ENCODE results near the gene ASPG.

ASPG gene

GRCh38 chr14:104150136-104151025, 64.9 kb downstream of the ASPG start:
- Histone ChIP-seq H3K79me2 (ENCODE audit: control insufficient read depth, low read length) (no peaks in the 10 kb centered on the region), H3K4me2 (ENCODE audit: low read length) (no peak overlapping the region), H4K20me1 (ENCODE audit: control insufficient read depth, insufficient read depth, low read depth, low read length) (no peaks in the 10 kb centered on the region), H3K27ac (ENCODE audit: low read depth, low read length) (no peak overlapping the region), H3K36me3 (ENCODE audit: control insufficient read depth, low read length) (no peaks in the 10 kb centered on the region), H3K9me2 (replicated peaks; ENCODE audit: control insufficient read depth, low read length) (no peaks in the 10 kb centered on the region), H3K4me3 (ENCODE audit: low read length) (no peak overlapping the region), H3F3A (ENCODE audit: control insufficient read depth, insufficient read depth) (no peaks in the 10 kb centered on the region), H3K27me3 (ENCODE audit: control insufficient read depth, low read length) (no peaks in the 10 kb centered on the region), H3K4me1 (ENCODE audit: control insufficient read depth, low read length) (no peaks in the 10 kb centered on the region), H3K9me3 (ENCODE audit: control insufficient read depth, insufficient read depth, low read length) (no peaks in the 10 kb centered on the region)
- TF ChIP-seq, protein P1, sequence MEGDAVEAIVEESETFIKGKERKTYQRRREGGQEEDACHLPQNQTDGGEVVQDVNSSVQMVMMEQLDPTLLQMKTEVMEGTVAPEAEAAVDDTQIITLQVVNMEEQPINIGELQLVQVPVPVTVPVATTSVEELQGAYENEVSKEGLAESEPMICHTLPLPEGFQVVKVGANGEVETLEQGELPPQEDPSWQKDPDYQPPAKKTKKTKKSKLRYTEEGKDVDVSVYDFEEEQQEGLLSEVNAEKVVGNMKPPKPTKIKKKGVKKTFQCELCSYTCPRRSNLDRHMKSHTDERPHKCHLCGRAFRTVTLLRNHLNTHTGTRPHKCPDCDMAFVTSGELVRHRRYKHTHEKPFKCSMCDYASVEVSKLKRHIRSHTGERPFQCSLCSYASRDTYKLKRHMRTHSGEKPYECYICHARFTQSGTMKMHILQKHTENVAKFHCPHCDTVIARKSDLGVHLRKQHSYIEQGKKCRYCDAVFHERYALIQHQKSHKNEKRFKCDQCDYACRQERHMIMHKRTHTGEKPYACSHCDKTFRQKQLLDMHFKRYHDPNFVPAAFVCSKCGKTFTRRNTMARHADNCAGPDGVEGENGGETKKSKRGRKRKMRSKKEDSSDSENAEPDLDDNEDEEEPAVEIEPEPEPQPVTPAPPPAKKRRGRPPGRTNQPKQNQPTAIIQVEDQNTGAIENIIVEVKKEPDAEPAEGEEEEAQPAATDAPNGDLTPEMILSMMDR (IDR thresholded peaks at IDR 0.05; ENCODE audit: low read depth, low read length, poor library complexity, severe bottlenecking), result peak; percentile 39
- TF ChIP-seq EZH2phosphoT487 (IDR thresholded peaks at IDR 0.05; ENCODE audit: borderline replicate concordance, low read length), result no peak

GRCh38 chr14:104151026-104151381, 65.5 kb downstream of the ASPG start:
- Histone ChIP-seq H3K4me2 (ENCODE audit: low read length) (no peak overlapping the region), H3K36me3 (ENCODE audit: control insufficient read depth, low read length) (no peaks in the 10 kb centered on the region), H4K20me1 (ENCODE audit: control insufficient read depth, insufficient read depth, low read depth, low read length) (no peaks in the 10 kb centered on the region), H3K9me2 (replicated peaks; ENCODE audit: control insufficient read depth, low read length) (no peaks in the 10 kb centered on the region), H3K27me3 (ENCODE audit: control insufficient read depth, low read length) (no peaks in the 10 kb centered on the region), H3K4me3 (ENCODE audit: low read length) (no peak overlapping the region), H3K79me2 (ENCODE audit: control insufficient read depth, low read length) (no peaks in the 10 kb centered on the region), H3K4me1 (ENCODE audit: control insufficient read depth, low read length) (no peaks in the 10 kb centered on the region), H3F3A (ENCODE audit: control insufficient read depth, insufficient read depth) (no peaks in the 10 kb centered on the region), H3K27ac (ENCODE audit: low read depth, low read length) (no peak overlapping the region), H3K9me3 (ENCODE audit: control insufficient read depth, insufficient read depth, low read length) (no peaks in the 10 kb centered on the region)
- no peak for TF ChIP-seq EZH2phosphoT487 (IDR thresholded peaks at IDR 0.05; ENCODE audit: borderline replicate concordance, low read length)
- TF ChIP-seq, protein P1 (IDR thresholded peaks at IDR 0.05; ENCODE audit: low read depth, low read length, poor library complexity, severe bottlenecking), result no peak

DNA sequence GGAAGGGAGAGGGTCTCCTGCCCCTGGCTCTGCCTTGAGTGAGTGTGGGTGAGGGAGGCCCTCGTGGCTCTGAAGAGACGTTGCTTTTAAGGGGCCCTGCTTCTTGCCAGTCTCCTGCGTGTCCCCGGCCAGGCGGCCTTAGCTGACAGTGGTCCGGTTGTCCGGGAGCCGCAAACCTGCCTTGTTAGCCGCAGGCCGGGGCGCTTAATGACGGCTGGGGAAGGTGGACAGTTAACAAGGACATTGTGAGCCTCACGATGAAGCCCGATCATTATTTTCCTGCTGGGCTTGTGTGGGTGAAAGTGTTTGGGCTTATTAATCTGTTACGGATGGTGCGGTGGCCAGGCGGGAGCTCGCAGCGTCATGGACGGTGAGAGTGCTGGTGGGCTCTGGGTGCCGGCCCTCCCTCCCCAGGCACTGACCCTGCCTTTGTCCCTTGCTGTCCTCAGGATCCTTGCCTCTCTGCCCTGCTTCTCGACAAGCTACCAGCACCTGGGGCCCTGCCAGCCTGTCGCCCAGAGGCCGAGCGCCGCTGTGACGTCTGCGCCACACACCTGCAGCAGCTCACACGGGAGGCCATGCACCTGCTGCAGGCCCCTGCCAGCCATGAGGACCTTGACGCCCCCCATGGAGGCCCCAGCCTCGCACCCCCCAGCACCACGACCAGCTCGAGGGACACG, 66.2 kb downstream of the ASPG start:
- no peaks in the 10 kb centered on the region for H3K36me3 ChIP-seq (ENCODE audit: control insufficient read depth, low read length)
- H3K27me3 ChIP-seq (ENCODE audit: control insufficient read depth, low read length), result no peaks in the 10 kb centered on the region
- no peaks in the 10 kb centered on the region for H3K4me1 ChIP-seq (ENCODE audit: control insufficient read depth, low read length)
- H3K4me3 ChIP-seq (ENCODE audit: low read length), result no peak overlapping the region
- H3K9me3 ChIP-seq (ENCODE audit: control insufficient read depth, insufficient read depth, low read length), result no peaks in the 10 kb centered on the region
- no peaks in the 10 kb centered on the region for H3K79me2 ChIP-seq (ENCODE audit: control insufficient read depth, low read length)
- TF ChIP-seq EZH2phosphoT487 (IDR thresholded peaks at IDR 0.05; ENCODE audit: borderline replicate concordance, low read length), result no peak
- TF ChIP-seq, protein P1 (IDR thresholded peaks at IDR 0.05; ENCODE audit: low read depth, low read length, poor library complexity, severe bottlenecking), result no peak
- no peaks in the 10 kb centered on the region for H3K9me2 ChIP-seq (replicated peaks; ENCODE audit: control insufficient read depth, low read length)
- H3F3A ChIP-seq (ENCODE audit: control insufficient read depth, insufficient read depth), result no peaks in the 10 kb centered on the region
- no peak overlapping the region for H3K4me2 ChIP-seq (ENCODE audit: low read length)
- no peaks in the 10 kb centered on the region for H4K20me1 ChIP-seq (ENCODE audit: control insufficient read depth, insufficient read depth, low read depth, low read length)
- H3K27ac ChIP-seq (ENCODE audit: low read depth, low read length), result no peak overlapping the region

Measured in DOHH2 (cell line).